Stromal cell of bone marrow (primary cell): ENCODE results near the gene TGM2.

Experiments used
- DNase-seq: peaks from one replicate; pipeline ENCODE4 v3.0.0-alpha.2; 2012; ENCODE audit warnings: low read depth

Gene TGM2

DNA sequence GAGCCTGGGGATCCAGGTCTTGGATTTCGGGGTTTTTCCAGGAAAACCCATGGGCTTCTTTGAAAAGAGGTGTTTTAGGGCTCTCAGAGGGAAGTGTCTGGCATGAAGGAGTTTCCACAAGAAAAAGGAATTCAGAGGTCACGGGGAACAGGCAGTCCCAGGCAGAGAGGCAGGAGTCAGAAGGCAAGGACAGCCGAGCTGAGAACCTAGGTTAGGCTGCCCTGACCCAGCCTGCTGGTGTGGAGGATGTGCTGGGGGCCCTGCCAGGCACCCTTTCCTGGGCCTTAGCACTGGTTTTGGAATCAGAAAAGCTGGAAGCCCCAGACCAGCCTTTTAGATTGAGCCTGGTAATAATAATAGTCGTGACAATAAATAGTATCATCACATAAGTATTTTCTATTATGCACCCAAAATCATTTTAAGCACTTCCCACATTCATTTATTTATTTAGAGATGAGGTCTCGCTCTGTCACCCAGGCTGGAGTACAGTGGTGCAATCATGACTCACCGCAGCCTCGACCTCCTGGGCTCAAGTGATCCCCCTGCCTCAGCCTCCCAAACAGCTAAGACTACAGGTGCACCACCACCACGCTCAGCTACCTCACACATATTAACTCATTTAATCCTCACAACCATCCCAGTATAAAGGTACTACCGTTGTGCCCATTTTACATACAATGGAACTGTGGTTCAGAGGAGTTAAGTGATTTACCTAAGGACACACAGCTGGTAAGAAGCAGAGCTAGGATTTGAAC lies 19.9 kb downstream of the TGM2 start:
- no peak for DNase-seq

GRCh38 chr20:38144598-38144973 lies 20.5 kb downstream of the TGM2 start:
- DNase-seq: no peak

GRCh38 chr20:38143646-38144554 lies 21.2 kb downstream of the TGM2 start:
- peak; percentile 82 for DNase-seq

GRCh38 chr20:38143238-38143645 lies 21.8 kb downstream of the TGM2 start:
- no peak for DNase-seq

DNA sequence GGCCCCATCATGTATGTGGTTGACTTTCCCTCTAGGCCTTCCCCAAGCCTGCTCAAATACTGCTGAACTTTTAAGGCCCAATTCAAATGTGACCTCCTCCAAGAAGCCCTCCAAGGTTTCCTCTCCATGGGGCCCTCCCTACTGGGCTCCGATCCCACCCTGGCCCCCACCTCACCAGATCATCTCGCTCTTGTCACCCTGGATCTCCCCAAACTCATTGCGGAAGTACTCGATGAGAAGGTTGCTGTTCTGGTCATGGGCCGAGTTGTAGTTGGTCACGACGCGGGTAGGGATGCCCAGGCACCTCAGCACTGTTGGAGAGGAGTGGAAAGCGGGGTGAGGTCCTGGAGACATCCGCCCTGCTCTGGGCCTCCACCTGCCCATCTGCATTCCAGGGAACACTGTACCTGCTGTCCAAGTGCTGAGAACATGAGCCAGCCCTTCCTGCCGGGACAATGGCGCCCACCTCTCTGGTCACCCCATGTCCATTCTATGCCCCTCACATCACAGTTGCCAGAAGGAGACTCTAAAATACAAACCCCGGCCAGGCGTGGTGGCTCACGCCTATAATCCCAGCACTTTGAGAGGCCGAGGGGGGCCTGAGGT lies 23.1 kb downstream of the TGM2 start:
- no peak for DNase-seq

- no peak for DNase-seq
Observed at GRCh38 chr20:38141204-38141888, 23.7 kb downstream of the TGM2 start.

- no peak for DNase-seq
Observed at GRCh38 chr20:38139977-38140753, 24.9 kb downstream of the TGM2 start.

DNA sequence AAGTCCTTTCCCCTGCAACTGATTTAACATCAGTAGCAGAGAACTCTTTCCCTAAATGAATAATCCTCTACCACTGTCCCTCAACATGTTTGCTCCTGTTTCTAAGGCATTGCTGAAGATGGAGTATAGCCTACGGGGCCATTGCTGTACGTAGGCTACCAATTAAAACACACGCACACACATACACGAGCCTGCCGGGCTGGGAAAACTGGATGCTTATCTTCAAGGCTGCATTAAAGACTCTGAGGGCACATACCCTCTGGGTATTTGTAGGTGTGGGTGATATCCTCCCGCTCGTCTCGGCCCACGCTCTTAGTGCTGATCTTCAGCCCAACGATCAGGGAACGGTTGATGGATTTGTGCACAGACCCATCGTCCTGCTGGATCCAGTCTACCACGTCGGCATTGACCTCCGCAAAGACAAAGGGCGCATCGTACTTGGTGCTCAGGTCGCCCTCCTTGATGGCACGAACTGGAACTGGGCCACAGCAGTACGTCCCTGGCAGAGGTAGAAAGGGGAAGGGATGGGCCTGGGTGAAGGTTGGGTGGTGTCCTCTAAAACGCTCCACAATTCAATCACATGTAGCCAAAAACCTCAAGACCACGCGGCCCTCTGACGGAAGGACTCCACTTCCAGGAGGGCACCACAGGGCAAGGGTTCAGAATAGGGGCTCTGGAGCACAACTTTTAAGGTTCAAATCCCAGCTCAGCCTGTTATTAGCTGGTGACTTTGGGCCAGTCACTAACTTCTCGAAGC lies 25.7 kb downstream of the TGM2 start:
- DNase-seq: no peak

- DNase-seq: no peak
Observed at GRCh38 chr20:38138086-38138778, 26.8 kb downstream of the TGM2 start.

DNA sequence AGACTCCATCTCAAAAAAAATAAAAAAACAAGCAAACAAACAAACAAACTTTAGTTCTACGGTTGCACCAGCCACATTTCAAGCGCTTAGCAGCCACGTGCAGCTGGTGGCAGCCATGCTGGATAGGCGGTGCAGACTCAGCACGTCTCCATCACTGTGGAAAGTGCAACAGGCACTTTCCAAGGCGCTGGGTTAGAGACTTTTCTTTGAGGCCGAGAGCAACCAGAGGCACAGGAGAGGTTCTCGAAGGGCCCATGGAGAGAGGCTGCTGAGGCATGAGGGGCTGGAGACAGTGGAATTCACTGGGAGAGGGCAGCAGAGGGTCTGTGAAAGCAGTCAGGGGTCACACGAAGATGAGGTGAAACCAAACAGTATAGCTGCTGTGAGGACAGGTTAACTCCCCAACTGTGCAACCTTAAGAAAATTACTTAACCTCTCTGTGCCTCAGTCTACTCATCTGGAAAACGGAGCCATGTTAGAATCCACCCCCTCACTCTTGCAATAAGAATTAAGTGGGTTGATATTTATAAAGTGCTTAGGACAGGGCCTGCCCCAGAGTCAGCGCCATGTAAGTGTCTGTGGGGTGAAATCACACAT lies 27.5 kb downstream of the TGM2 start:
- DNase-seq: no peak

DNA sequence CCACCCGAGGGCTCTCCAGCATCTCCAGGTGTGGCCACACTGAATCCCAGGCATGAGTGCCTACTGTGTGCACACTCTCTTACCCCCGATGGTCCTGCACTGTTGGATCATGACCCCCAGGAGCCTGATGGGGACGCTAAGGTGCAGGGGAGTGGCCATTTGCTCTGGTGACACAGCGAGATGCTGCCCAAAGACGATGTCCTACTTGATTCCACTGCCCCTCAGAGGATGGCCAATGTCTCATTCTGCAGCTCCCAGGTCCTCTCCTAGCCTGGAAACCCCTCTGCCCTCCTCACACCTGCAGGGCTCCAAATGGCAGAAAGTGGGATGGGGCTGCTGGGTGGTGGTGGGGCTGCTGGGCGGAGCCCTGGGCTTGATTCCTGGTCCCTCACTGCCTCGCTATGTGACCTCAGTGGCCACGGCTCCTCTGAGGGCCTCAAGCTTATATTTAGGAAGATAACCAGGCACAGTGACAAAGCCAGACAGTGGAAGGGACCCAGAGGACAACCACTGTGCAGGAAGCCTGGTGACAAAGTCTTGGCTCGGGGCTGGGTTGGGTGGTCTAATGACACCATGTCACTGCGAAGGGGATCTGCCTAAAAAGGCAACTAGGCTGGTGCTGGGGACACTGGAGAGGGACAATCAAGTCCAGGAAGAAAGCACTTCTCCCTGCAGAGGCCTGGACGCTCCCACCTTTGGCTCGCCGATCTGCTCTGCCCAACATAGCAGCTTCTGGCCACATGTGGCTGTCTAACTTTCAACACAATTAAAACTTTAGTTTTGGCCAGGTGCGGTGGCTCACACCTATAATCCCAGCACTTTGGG lies 28.4 kb downstream of the TGM2 start:
- no peak for DNase-seq

DNA sequence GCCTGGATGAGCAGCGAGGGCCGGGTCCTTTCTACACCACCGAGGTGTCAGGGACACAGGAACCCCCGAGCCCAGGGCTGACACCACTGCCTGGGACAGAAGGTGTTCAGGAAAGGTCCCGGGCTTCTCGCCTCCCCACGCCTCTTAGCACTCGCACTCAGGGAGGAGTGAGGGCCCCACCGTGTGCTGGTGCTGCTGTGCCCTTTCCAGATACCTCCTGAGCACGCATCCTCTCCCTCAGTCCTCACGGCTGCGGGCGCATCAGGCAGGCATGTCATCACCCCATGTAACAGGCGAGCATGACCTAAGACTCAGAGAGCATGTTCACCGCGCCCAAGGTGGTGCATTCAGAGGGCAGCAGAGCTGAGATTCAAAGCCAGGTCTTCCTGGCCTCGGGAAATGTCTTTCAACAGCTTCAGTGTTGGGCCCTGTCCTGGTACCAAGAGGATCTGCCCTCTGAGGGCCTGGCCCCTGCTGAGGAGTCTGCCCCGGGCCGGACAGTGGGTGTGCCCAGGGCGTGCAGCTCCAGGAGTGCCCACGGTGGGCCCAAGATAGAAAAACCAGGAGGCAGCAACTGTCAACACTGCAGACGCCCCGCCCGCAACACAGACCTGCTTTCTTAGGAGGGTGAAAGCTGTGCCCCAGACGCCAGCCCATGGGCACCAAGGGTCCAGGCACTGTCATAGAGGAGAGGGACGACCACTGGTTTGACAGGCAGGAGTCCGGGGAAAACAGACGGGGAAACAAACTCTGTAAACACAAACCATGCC lies 29.2 kb downstream of the TGM2 start:
- DNase-seq: no peak

DNA sequence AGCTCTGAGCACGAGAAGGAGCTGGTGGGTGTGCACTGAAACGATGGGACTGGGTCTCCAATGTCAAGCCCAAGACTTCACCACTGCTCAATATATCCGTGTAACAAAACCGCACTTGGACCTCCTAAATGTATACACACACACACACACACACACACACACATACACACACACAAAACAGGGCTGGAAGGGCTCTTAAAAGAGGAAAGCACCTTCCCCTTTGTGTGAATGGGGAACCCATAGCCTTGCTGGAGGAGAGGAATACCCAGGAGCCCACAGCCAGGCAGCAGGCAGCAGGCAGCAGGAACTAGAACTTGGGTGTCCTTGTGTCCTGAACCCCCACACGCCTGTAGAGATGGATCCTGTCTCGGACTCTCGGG lies 29.8 kb downstream of the TGM2 start:
- DNase-seq: no peak

GRCh38 chr20:38134427-38135270 lies 30.4 kb downstream of the TGM2 start:
- no peak for DNase-seq

- DNase-seq: no peak
Observed at GRCh38 chr20:38133680-38134426, 31.2 kb downstream of the TGM2 start.

- DNase-seq: no peak
Observed at GRCh38 chr20:38132910-38133501, 32.1 kb downstream of the TGM2 start.
